Measurements from ENCODE around the gene RAVER2.

DNA sequence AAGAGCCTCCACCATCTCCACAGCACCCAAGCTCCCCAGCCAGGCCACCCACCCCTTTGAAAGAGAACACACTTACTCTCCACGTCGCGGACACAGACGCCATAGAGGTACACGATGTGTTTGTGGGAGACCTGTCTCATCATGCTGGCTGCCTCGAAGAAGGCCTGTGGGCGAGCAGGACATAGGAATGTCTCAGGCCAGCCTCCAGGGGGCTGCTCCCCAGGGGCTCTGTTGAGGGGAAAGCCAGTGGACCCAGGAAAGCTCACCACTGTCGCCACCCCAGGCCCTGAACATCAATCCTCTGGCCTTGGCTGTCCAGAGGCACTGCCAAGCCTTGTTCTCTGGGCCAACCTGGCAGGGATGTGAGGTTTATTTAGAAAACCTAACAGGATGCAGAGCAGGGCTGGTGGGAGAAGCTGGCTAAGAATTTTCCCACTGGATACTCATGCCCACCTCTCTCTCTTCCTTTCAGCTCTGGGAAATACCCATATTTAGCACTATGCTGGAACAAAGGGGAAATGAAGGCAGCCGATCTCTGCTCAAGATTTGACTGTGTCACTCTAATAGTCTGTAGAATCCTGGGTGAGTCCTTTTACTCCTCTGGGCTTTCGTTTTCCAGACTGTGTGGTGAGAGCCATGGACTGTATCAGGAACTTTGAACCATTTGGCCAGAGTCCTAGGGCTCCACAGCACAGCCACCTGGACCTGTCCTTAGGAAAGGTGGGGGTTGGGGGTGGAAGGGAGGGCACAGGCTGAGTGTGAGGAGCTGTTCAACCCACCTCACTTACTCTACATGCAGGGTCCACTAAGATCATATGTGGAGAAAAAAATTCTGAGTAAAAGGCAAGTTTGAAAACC, 101.9 kb downstream of the RAVER2 start:
- TF ChIP-seq EZH2 (IDR thresholded peaks at IDR 0.05; ENCODE audit: low read depth, unreplicated experiment) (no peak), NANOG (IDR thresholded peaks at IDR 0.05; ENCODE audit: borderline replicate concordance) (no peak), POLR2AphosphoS5 (IDR thresholded peaks at IDR 0.05; ENCODE audit: low read depth) (no peak), REST (IDR thresholded peaks at IDR 0.05; ENCODE audit: unreplicated experiment) (no peak)
- TF ChIP-seq, protein P1, sequence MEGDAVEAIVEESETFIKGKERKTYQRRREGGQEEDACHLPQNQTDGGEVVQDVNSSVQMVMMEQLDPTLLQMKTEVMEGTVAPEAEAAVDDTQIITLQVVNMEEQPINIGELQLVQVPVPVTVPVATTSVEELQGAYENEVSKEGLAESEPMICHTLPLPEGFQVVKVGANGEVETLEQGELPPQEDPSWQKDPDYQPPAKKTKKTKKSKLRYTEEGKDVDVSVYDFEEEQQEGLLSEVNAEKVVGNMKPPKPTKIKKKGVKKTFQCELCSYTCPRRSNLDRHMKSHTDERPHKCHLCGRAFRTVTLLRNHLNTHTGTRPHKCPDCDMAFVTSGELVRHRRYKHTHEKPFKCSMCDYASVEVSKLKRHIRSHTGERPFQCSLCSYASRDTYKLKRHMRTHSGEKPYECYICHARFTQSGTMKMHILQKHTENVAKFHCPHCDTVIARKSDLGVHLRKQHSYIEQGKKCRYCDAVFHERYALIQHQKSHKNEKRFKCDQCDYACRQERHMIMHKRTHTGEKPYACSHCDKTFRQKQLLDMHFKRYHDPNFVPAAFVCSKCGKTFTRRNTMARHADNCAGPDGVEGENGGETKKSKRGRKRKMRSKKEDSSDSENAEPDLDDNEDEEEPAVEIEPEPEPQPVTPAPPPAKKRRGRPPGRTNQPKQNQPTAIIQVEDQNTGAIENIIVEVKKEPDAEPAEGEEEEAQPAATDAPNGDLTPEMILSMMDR (conservative IDR thresholded peaks at IDR 0.05; ENCODE audit: low read depth in 2 of 2) = no peak

Data from GM23338 (cell line).